Stimulated activated CD4-positive, alpha-beta T cell treated with anti-CD3 and anti-CD28 coated beads, Interleukin-12 subunit alpha, Interleukin-12 subunit beta, amount 100 ng/mL, for 4 hours (primary cell): ENCODE data around the gene CREB3L1.

ENCODE experiments used
- DNase-seq: peaks from one replicate; pipeline ENCODE4 v3.0.0-alpha.2; 2020

The CREB3L1 gene

GRCh38 chr11:46330563-46331281, 53.3 kb downstream of the CREB3L1 start:
- DNase-seq: no peak

- DNase-seq: no peak
Measured at GRCh38 chr11:46331282-46331984, 54.0 kb downstream of the CREB3L1 start.

GRCh38 chr11:46332093-46332567, 54.7 kb downstream of the CREB3L1 start:
- DNase-seq: no peak

- peak; percentile 66 for DNase-seq
Measured at GRCh38 chr11:46332568-46333393, 55.3 kb downstream of the CREB3L1 start.

GRCh38 chr11:46333394-46333947, 56.0 kb downstream of the CREB3L1 start:
- no peak for DNase-seq

- no peak for DNase-seq
Measured at GRCh38 chr11:46334211-46334610, 56.7 kb downstream of the CREB3L1 start.

GRCh38 chr11:46335271-46335670, 57.8 kb downstream of the CREB3L1 start:
- no peak for DNase-seq

DNA sequence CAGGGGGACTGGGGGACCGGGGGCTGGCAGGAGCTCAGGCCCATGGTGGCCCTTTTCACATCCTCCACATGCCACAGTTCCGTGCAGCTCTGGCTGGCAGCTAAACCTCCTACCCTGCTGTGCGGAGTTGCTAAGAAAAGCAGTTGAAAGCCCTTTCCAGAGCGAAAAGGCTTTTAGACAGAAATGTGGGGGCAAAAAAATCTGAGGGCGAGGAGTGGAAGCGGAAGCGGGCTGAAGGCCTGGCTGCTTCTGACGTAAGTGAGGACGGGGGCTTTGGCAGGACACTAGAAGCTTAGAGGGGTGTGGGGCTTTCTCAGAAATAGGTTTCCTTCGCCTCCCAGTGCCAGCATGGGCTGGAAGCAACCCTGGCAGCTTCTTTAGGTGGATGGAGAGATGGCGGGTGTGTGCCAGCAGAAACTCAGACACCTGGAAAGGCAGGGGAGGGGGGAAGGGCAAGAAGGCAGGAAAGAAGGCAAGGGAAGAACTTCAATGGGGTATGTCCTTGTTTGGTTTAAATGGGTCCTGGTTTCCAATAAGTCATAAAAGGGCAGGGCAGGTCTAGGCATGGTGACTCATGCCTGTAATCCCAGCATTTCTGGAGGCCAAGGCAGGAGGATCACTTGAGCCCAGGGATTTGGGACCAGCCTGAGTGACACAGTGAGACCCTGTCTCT, 58.6 kb downstream of the CREB3L1 start:
- no peak for DNase-seq

- DNase-seq: no peak
Measured at GRCh38 chr11:46336563-46337180, 59.2 kb downstream of the CREB3L1 start.

DNA sequence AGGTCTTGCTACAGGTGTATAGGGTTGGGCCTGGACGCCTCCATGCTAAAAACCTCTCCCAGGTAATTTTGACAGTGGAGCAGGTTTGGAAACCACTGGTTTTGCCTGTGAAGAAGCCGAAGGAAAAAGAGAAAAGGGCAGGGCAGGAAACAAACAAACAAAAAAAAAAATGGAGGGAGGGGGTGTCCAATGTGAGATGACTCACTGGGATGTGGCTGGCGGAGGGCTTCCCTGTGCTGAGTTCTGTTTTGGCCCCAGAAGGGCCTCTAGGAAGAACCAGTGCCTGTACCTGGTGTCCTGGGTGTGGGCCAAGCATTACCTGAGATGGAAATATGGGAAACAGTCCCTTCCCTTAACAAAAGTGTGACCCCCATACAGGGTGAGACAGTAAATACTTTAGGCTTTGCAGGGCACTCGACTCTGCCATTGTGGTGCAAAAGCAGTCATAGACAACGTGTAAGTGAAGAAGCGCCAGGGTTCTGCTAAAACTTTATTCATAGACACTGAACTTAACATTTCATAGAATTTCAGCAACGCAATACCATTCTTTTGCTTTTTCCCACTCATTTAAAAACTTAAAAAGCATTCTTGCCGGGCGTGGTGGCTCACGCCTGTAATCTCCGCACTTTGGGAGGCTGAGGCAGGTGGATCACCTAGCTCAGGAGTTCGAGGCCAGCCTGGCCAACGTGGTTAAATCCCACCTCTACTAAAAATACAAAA, 60.3 kb downstream of the CREB3L1 start:
- no peak for DNase-seq

- no peak for DNase-seq
Measured at GRCh38 chr11:46338636-46338987, 61.1 kb downstream of the CREB3L1 start.

DNA sequence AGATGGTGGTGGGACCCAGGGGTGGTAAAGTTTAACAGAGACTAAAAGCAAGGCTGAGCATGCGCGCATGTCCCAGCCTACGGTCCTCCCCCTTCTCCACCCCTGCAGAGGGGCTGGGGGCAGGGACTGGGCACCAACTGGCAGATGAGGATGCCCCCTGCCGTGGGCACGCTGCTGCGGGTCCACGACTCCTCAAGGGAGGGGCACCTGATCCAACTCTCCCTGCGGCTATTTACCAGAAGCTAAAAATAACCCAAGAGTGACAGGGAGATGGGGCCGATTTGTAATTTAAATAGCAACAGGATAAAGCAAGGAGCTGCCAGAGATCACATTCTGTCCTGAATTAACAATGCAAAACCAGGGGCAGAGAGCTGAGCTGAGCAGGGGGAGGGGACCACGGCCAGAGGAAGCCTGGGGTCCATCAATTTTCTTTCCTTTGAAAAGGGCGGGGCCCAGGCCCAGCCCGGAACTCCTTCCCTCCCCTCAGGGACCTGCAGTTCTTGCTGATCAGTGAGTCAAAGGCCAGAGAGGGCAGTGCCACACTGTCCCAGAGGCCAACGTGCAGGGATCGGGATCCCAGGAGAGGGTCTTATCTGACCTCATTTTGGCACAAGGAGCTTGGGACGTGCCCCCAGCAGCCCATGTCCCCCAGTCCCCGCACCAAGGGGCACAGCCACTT, 61.7 kb downstream of the CREB3L1 start:
- DNase-seq: no peak

DNA sequence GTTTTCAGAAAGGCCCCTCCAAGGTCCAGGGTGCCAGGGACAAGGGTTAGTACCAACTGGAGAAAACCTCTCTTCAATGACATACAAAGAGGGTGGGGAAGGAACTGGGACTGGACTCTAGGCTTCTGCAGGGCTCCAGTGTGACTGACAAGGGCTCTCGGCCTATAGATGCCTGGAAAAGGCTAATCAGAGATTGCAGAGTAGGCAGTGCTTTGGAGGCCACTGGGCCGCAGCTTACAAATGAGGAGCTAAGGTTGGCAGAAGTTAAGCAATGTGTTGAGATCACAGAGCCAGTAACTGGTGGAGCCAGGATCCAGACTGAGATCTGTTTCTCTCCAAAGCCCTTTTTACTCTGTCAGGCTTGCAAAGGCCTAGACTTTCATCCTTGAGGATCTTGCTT, 62.4 kb downstream of the CREB3L1 start:
- DNase-seq: no peak

GRCh38 chr11:46341454-46341853, 64.0 kb downstream of the CREB3L1 start:
- no peak for DNase-seq

DNA sequence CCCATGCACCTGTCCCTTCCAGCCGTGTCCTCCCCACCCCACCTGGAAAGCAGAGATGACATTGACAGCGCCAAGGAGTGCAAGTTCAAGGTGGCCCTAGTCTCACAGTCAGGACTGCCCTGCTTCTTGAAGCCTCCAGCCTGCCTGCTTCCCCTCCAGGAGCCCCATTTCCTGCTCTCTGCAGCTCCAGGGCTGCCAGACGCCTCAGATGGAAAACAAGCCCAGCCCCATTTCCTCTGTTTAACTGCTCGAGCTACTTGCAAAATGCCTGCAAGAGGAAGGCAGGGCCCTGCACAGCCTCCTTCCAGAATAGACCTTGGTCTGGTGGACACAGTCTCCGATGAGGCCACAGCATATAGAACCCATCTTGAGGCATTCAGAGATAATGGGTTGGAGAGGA, 64.8 kb downstream of the CREB3L1 start:
- no peak for DNase-seq

DNA sequence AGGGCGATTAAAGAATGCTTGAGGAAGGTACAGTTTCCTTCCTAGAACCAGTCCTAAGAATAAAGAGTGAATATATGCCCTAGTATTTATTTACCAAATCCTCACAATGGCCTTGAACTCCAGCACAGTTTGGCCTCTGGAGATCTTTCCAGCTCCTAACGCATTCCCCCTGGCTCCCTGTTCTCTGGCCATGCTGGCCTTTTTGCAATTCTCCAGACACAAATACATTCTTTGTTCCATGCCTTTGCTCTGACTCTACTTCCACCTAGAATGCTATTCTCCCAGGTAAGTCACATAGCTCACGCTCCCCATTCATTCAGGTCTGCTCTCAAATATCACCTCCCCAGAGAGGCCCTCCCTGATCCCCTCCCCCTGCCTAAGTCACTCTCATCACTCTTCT, 66.1 kb downstream of the CREB3L1 start:
- DNase-seq: no peak

DNA sequence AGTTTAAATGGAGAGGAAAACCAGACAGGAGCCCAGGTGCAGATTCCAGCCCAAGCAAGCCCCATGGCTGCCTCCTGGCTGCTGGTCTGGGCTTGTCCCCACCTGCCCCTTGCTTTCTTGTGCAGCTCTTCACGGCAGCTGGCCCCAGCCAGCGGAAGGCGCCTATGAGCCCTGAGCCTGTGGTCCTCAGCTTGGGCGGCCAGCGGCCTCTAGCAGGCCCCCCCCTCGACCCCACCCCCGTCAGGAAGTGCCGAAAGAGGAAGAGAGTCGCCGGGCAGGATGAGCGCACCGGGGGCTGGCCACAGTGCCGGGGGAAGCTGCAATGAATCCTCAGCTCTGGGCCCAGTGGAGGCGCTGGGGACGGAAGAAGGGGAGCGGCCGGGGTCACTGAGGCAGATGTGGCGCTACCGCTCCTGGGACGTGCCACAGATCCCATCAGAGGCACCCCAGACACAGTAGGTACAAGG, 67.7 kb downstream of the CREB3L1 start:
- DNase-seq: no peak

GRCh38 chr11:46345881-46346484, 68.5 kb downstream of the CREB3L1 start:
- no peak for DNase-seq

- peak; percentile 84 for DNase-seq
Measured at GRCh38 chr11:46346886-46347636, 69.6 kb downstream of the CREB3L1 start, which contains the start of gene DGKZ. Gene DGKZ, plus strand, starts transcription at chr11:46347463. Its CDS starts 197 bp downstream, at chr11:46347660.
